Activated B cell treated with CpG ODN at 0.5 μM for 24 hours (primary cell): Measurements from ENCODE around the gene FAM180A. TPM values are rescaled to one million over a fixed set of nuclear protein-coding genes. Genes with fewer than 3 reads are reported as not detected.

Source experiments
- ATAC-seq: fragments of 200-7000 bp; cut with Tn5 transposase; one replicate; pipeline ENCODE4 v1.10.0; 2021; ENCODE audit warnings: low read depth, mild to moderate bottlenecking, moderate library complexity
- CTCF ChIA-PET: fragments of 350-600 bp; sonication (Branson Sonifier 250); formaldehyde crosslinking; loops from one replicate; lab custom pipeline; 2021; ENCODE audit warnings: antibody characterized with exemption; lab: Charles Lee
- POLR2A ChIA-PET: fragments of 350-600 bp; sonication (Branson Sonifier 250); formaldehyde crosslinking; loops from one replicate; lab custom pipeline; 2021; ENCODE audit warnings: antibody characterized with exemption; lab: Charles Lee
- DNase-seq: peaks from one replicate; pipeline ENCODE4 v3.0.0; 2022
- H3K27ac Mint-ChIP-seq: one replicate; pipeline ENCODE4 v1.8.0; 2020; ENCODE audit warnings: mixed read lengths
- H3K27me3 Mint-ChIP-seq: one replicate; pipeline ENCODE4 v1.8.0; 2021; ENCODE audit warnings: mixed read lengths
- H3K36me3 Mint-ChIP-seq: one replicate; pipeline ENCODE4 v1.8.0; 2021; ENCODE audit warnings: low read depth, mixed read lengths
- H3K4me1 Mint-ChIP-seq: one replicate; pipeline ENCODE4 v1.8.0; 2021; ENCODE audit warnings: mixed read lengths
- H3K4me3 Mint-ChIP-seq: one replicate; pipeline ENCODE4 v1.8.0; 2020; ENCODE audit warnings: mild to moderate bottlenecking, mixed read lengths
- H3K9me3 Mint-ChIP-seq: one replicate; pipeline ENCODE4 v1.8.0; 2020; ENCODE audit warnings: mixed read lengths
- intact Hi-C: fragments of 100-400 bp; cut with micrococcal nuclease; formaldehyde crosslinking; loops from one replicate; pipeline ENCODE4 v1.15.1; 2024
- total RNA-seq: library from RNA; stranded (reverse); gene quantifications from 2 replicates; pipeline ENCODE4 v1.2.3, GENCODE V29; 2022
- TF ChIP-seq, protein P1 (sequence below): fragments of 200-600 bp; IDR thresholded peaks from one replicate; pipeline ENCODE4 v1.8.0; 2022; ENCODE audit warnings: antibody characterized with exemption, mild to moderate bottlenecking

The FAM180A gene
- total RNA-seq, 1 donor from 2014 or later = not detected

DNA sequence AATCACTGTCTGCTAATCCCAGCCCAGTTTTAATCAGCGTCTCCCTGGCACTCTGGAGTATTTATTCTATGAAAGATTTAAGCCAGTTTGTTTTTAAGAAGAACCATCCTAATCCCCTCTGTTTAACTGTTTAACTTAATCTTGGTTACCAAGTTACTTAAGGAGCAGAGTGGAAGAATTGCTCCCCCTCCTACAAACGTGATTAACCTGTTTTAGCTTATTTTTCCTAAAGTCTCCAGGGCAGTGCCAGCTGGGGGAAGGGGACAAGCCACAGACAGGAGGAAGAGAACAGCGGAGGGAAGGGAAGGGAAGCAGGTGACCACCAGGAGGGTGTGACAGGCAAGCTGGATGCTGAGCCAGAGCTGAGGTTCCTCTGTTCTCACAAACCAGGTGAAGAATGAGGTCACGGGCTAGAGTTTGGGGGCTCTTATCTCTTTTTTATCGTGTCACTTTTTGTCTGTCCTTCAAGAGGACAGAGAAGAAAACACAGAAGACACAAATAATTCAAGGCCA is 22.3 kb downstream of the FAM180A start:
- Mint-ChIP-seq H3K36me3 (no peaks in the 10 kb centered on the region), H3K27me3 (peaks cover 4% of the 10 kb centered on the region), H3K4me1 (no peaks in the 10 kb centered on the region), H3K9me3 (no peaks in the 10 kb centered on the region), H3K4me3 (no peak overlapping the region), H3K27ac (no peak overlapping the region)
- POLR2A ChIA-PET = no interaction called here
- no peak for ATAC-seq
- TF ChIP-seq, protein P1, sequence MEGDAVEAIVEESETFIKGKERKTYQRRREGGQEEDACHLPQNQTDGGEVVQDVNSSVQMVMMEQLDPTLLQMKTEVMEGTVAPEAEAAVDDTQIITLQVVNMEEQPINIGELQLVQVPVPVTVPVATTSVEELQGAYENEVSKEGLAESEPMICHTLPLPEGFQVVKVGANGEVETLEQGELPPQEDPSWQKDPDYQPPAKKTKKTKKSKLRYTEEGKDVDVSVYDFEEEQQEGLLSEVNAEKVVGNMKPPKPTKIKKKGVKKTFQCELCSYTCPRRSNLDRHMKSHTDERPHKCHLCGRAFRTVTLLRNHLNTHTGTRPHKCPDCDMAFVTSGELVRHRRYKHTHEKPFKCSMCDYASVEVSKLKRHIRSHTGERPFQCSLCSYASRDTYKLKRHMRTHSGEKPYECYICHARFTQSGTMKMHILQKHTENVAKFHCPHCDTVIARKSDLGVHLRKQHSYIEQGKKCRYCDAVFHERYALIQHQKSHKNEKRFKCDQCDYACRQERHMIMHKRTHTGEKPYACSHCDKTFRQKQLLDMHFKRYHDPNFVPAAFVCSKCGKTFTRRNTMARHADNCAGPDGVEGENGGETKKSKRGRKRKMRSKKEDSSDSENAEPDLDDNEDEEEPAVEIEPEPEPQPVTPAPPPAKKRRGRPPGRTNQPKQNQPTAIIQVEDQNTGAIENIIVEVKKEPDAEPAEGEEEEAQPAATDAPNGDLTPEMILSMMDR = no peak
- intact Hi-C loops = no loop called here
- DNase-seq = no peak
- CTCF ChIA-PET = no interaction called here

DNA sequence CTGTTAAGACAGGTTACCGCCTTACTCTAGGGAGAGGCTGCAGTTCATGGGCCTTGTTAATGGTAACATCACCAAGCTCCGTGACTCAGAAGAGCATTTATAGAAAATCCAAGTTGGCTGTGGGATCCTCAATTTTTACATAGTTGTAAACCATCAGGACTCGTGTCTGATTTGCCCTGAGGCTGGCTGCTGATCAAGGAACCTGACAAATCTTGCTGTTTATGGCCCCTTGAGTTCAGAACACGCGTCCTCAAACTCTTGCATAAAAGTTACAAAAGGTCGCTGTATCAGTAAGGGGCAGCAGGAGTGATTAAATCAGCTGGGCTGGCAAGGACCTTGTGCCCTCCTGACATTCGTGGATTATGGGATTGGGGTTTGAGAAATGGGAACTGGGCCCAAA is 25.2 kb downstream of the FAM180A start:
- ChIA-PET CTCF (no interaction called here), POLR2A (no interaction called here)
- intact Hi-C loops = no loop called here
- Mint-ChIP-seq H3K27me3 (peaks cover 9% of the 10 kb centered on the region), H3K27ac (no peak overlapping the region), H3K4me3 (no peak overlapping the region), H3K36me3 (no peaks in the 10 kb centered on the region), H3K9me3 (no peaks in the 10 kb centered on the region), H3K4me1 (no peaks in the 10 kb centered on the region)
- DNase-seq = no peak
- TF ChIP-seq, protein P1 = no peak
- ATAC-seq = no peak

DNA sequence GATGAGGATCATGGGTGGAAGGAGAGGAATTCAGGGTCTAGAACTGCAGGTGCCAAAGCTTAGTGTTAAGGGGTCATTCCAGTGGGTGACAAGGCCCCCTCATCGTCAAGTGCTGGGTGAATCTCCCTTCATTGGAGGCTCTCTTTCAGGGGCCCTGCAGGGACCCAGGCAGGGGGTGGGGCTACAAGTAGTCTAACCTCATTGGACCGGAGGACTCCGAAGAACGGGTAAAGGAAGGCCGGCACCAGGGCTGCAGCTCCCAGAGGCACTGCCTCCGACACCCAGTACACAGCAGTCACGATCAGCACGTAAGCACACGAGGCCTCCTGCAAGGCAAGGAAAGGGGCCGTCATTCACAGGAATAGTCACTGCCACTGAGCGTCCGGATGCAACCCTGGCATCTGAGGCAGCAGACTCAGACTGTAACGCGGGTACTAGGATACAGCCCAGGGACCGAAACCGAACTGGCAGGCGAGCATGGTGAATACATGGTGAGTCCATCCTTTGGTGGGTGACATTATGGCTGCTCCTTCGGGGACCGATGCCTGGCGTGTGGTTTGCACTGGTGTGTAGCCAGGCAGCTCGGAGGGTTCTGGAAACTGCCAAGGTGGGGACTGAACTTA is 27.3 kb downstream of the FAM180A start:
- intact Hi-C loops = no loop called here
- Mint-ChIP-seq H3K27ac (no peak overlapping the region), H3K4me1 (no peaks in the 10 kb centered on the region), H3K9me3 (no peaks in the 10 kb centered on the region), H3K27me3 (peaks cover 18% of the 10 kb centered on the region), H3K4me3 (no peak overlapping the region), H3K36me3 (no peaks in the 10 kb centered on the region)
- POLR2A ChIA-PET = no interaction called here
- TF ChIP-seq, protein P1 = no peak
- no peak for ATAC-seq
- no peak for DNase-seq
- CTCF ChIA-PET = no interaction called here

DNA sequence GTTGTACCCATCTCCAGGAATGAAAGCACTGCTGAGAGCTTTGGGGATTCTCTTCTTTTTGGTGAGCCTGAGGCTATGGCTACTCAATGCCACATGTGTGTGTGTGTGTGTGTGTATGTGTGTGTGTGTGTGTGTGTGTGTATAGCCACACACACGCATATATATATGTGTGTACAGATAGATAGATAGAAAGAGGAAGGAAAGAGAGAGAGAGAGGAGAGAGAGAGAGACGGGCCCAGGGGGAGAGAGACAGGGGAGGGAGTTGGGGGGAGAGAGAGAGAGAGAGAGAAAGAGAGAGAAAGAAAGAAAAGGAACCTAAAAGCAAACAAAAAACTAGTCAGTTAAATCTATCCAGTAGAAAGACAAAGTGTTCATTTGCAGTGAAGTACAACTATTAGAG is 28.9 kb downstream of the FAM180A start:
- Mint-ChIP-seq H3K27me3 (peaks cover 14% of the 10 kb centered on the region), H3K27ac (no peak overlapping the region), H3K4me1 (no peaks in the 10 kb centered on the region), H3K36me3 (no peaks in the 10 kb centered on the region), H3K9me3 (no peaks in the 10 kb centered on the region), H3K4me3 (no peak overlapping the region)
- TF ChIP-seq, protein P1 = no peak
- ChIA-PET CTCF (no interaction called here), POLR2A (no interaction called here)
- ATAC-seq (no peak), DNase-seq (no peak)
- intact Hi-C loops = no loop called here

DNA sequence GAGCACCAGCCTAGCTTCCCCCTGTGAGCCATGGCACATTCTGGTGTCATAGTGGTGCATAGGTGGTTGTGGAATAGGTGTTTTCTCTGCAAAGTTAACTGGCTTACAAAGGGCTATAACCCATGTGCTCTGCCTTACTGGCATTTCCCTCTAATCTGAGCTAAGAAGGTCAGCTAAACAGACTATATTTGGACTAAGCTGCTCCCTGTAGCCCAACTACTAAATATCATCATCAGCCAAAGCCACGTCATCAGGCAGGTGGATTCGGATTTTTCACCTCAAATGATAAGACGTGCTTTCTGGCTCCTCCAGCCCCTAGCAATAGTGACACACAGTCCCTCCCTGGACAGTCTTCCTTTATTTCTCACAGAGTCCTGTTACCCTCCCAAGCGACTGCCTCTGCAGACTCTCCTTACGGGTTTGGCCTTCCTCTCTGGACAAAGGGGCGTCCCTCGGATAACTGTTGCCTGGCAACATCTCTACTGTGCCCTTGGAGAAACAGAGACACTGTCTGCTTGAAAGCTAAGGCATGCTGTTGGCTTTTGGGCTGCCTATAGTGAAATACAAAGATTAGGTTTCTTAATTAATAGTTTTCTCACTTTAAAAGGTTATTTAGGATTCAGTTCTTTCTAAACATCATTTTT is 29.7 kb downstream of the FAM180A start:
- intact Hi-C loops = no loop called here
- DNase-seq (no peak), ATAC-seq (no peak)
- ChIA-PET POLR2A (no interaction called here), CTCF (no interaction called here)
- Mint-ChIP-seq H3K4me3 (no peak overlapping the region), H3K36me3 (no peaks in the 10 kb centered on the region), H3K27ac (no peak overlapping the region), H3K9me3 (no peaks in the 10 kb centered on the region), H3K4me1 (no peaks in the 10 kb centered on the region), H3K27me3 (peaks cover 14% of the 10 kb centered on the region)
- TF ChIP-seq, protein P1 = no peak
